Body of pancreas (tissue), 4 donors: ENCODE data around the gene CRYBB2. TPM values are rescaled to one million over a fixed set of nuclear protein-coding genes. Genes with fewer than 3 reads are reported as not detected.

ENCODE experiments used
- ATAC-seq: fragments of 150-250 bp; one replicate; pipeline ENCODE4 v1.9.1; 2016
- DNase-seq, 4 donors: peaks; one replicate each; pipeline ENCODE4 v3.0.0-alpha.2; 2019
- H3K27ac ChIP-seq, 4 donors: fragments of 200-600 bp; sonication (generic); 1 replicate in 3 of 4; 2 replicates in 1 of 4; pipeline versions ENCODE4 v1.5.1 to v1.6.1; 2016 to 2019; ENCODE audit warnings: mild to moderate bottlenecking in 1 of 4, mixed read lengths in 1 of 4, moderate library complexity in 1 of 4
- H3K27me3 ChIP-seq, 2 donors: fragments of 200-600 bp; sonication (generic); one replicate each; pipeline ENCODE4 v1.6.0; 2016; ENCODE audit warnings: mild to moderate bottlenecking in 1 of 2
- H3K36me3 ChIP-seq, 2 donors: fragments of 200-600 bp; sonication (generic); replicated peaks in 1 of 2; 2 replicates each; pipeline ENCODE4 v1.5.1; 2016; ENCODE audit warnings: low read depth in 2 of 2; ENCODE audit not compliant: insufficient read depth in 1 of 2
- H3K4me1 ChIP-seq: fragments of 200-600 bp; sonication (generic); one replicate; pipeline ENCODE4 v1.6.0; 2016
- H3K4me3 ChIP-seq, 2 donors: fragments of 200-600 bp; sonication (generic); 1 replicate in 1 of 2; 2 replicates in 1 of 2; pipeline ENCODE4 v1.5.1; 2016 to 2019
- H3K9me3 ChIP-seq, 3 donors: fragments of 200-600 bp; sonication (generic); 1 replicate in 2 of 3; 2 replicates in 1 of 3; pipeline ENCODE4 v1.5.1; 2016
- CTCF ChIP-seq, 7 experiments: fragments of 450-650 bp in 4 of 7; fragments of 200-600 bp in 3 of 7; sonication (generic) in 3 of 7; IDR thresholded peaks; one replicate each; pipeline ENCODE4 v1.5.1; 2016 to 2019; ENCODE audit warnings: antibody characterized with exemption in 7 of 7
- POLR2A ChIP-seq, 3 donors: fragments of 450-650 bp; IDR thresholded peaks; one replicate each; pipeline ENCODE4 v1.6.1; 2016; ENCODE audit warnings: antibody characterized with exemption in 3 of 3, mild to moderate bottlenecking in 2 of 3
- WGBS, 2 donors: methylation state at CpG; one replicate each; pipeline ENCODE4 v1.1.5; 2017; 5-methylcytosine and 5-hydroxymethylcytosine counted together
- intact Hi-C: fragments of 100-400 bp; cut with DNase I; formaldehyde crosslinking; loops from one replicate; pipeline ENCODE4 v1.15.1; 2023
- total RNA-seq, 2 donors: library from RNA; depleted of rRNA; stranded (reverse); fragments of >200 nt; gene quantifications; one replicate each; pipeline ENCODE4 v1.1.0, GENCODE V29; 2016

Gene CRYBB2
- total RNA-seq, 2 donors from 2014 or later: not detected

- TF ChIP-seq POLR2A (IDR thresholded peaks at IDR 0.05): no peak
- TF ChIP-seq CTCF (IDR thresholded peaks at IDR 0.05): no peak
- ATAC-seq (no peak), DNase-seq (no peak)
- WGBS, 2 donors: 83 to 89% methylated on average over 12 of the region's 12 CpGs
- H3K4me1 ChIP-seq: no peaks in the 10 kb centered on the region
- no peaks in the 10 kb centered on the region for H3K27me3 ChIP-seq
- no peaks in the 10 kb centered on the region for H3K9me3 ChIP-seq
- H3K36me3 ChIP-seq: peaks cover 0 to 14% of the 10 kb centered on the region in 2 donors
- no peak overlapping the region for H3K4me3 ChIP-seq
- intact Hi-C loops: no loop called here
- H3K27ac ChIP-seq: no peak overlapping the region
These were observed 27.0 kb upstream of the CRYBB2 start for GRCh38 chr22:25192406-25192805.

GRCh38 chr22:25193130-25193529 is 26.3 kb upstream of the CRYBB2 start:
- no peaks in the 10 kb centered on the region for H3K9me3 ChIP-seq
- ATAC-seq (no peak), DNase-seq (no peak)
- 66 to 88% methylated on average over 4 of the region's 4 CpGs for WGBS, 2 donors
- no peak overlapping the region for H3K27ac ChIP-seq
- peaks cover 0 to 14% of the 10 kb centered on the region in 2 donors for H3K36me3 ChIP-seq
- TF ChIP-seq POLR2A (IDR thresholded peaks at IDR 0.05) (no peak), CTCF (IDR thresholded peaks at IDR 0.05) (no peak)
- H3K4me3 ChIP-seq: no peak overlapping the region
- no peaks in the 10 kb centered on the region for H3K27me3 ChIP-seq
- H3K4me1 ChIP-seq: no peaks in the 10 kb centered on the region
- intact Hi-C loops: no loop called here

GRCh38 chr22:25193548-25193947 is 25.9 kb upstream of the CRYBB2 start:
- Histone ChIP-seq H3K27me3 (no peaks in the 10 kb centered on the region), H3K4me3 (no peak overlapping the region), H3K4me1 (no peaks in the 10 kb centered on the region), H3K9me3 (no peaks in the 10 kb centered on the region), H3K27ac (no peak overlapping the region), H3K36me3 (peaks cover 0 to 14% of the 10 kb centered on the region in 2 donors)
- intact Hi-C loops: no loop called here
- DNase-seq (no peak), ATAC-seq (no peak)
- WGBS, 2 donors: 74 to 89% methylated on average over 3 of the region's 3 CpGs
- no peak for TF ChIP-seq CTCF (IDR thresholded peaks at IDR 0.05)
- no peak for TF ChIP-seq POLR2A (IDR thresholded peaks at IDR 0.05)

DNA sequence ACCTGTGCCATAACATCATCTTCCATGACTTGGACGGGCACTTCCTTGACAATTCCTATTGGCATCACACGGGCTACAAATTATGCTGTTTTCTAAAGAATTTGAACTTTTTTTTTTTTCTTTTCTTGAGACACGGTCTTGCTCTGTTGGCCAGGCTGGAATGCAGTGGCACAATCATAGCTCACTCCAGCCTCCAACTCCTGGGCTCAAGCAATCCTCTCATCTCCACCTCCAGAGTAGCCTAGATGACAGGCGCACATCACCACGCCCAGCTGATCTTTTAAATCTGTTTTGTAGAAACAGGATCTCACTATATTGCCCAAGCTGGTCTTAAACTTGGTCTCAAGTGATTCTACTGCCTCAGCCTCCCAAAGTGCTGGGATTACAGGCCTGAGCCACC is 23.1 kb upstream of the CRYBB2 start:
- H3K27ac ChIP-seq: no peak overlapping the region
- intact Hi-C loops: no loop called here
- DNase-seq: no peak
- WGBS, 2 donors: 93 to 96% methylated on average over 5 of the region's 5 CpGs
- H3K9me3 ChIP-seq: no peaks in the 10 kb centered on the region
- no peak for ATAC-seq
- H3K36me3 ChIP-seq: peaks cover 0 to 8% of the 10 kb centered on the region in 2 donors
- TF ChIP-seq POLR2A (IDR thresholded peaks at IDR 0.05): no peak
- no peak for TF ChIP-seq CTCF (IDR thresholded peaks at IDR 0.05)
- H3K4me3 ChIP-seq: no peak overlapping the region
- no peaks in the 10 kb centered on the region for H3K27me3 ChIP-seq
- H3K4me1 ChIP-seq: no peaks in the 10 kb centered on the region

GRCh38 chr22:25197340-25197739 is 22.1 kb upstream of the CRYBB2 start:
- H3K36me3 ChIP-seq: peaks cover 0 to 4% of the 10 kb centered on the region in 2 donors

More at GRCh38 chr22:25197340-25197739, 22.1 kb upstream of the CRYBB2 start:
- DNase-seq: no peak
- ATAC-seq: no peak
- Histone ChIP-seq H3K9me3 (no peaks in the 10 kb centered on the region), H3K4me3 (no peak overlapping the region), H3K4me1 (no peaks in the 10 kb centered on the region), H3K27ac (no peak overlapping the region), H3K27me3 (no peaks in the 10 kb centered on the region)
- WGBS, 2 donors: 87 to 90% methylated on average over 4 of the region's 4 CpGs
- intact Hi-C loops: no loop called here
- TF ChIP-seq POLR2A (IDR thresholded peaks at IDR 0.05) (no peak), CTCF (IDR thresholded peaks at IDR 0.05) (no peak)
